SU-DHL-6 (cell line): Measurements from ENCODE around the gene TXNRD2.

ENCODE experiments used
- H2AFZ ChIP-seq: fragments of 200-600 bp; sonication (generic); 2 replicates; pipeline ENCODE4 v1.6.1; 2014; ENCODE audit warnings: low read depth, mild to moderate bottlenecking, moderate library complexity, mixed read lengths, antibody characterized with exemption, low read length; ENCODE audit not compliant: severe bottlenecking
- H3F3A ChIP-seq: fragments of 200-600 bp; shearing (Covaris generic); 2 replicates; pipeline ENCODE4 v1.6.0; 2016; ENCODE audit warnings: antibody characterized with exemption, mild to moderate bottlenecking; ENCODE audit not compliant: insufficient read depth
- H3K27ac ChIP-seq: fragments of 200-600 bp; sonication (generic); 2 replicates; pipeline ENCODE4 v1.5.1; 2016; ENCODE audit warnings: low read depth, mild to moderate bottlenecking, low read length, moderate library complexity, mixed read lengths
- H3K27me3 ChIP-seq: fragments of 200-600 bp; sonication (generic), shearing (Covaris generic); 2 replicates; pipeline ENCODE4 v1.6.0; 2014; ENCODE audit warnings: mild to moderate bottlenecking, low read length
- H3K36me3 ChIP-seq: fragments of 200-600 bp; sonication (generic); 2 replicates; pipeline ENCODE4 v1.6.1; 2014; ENCODE audit warnings: mild to moderate bottlenecking, low read length, mixed read lengths
- H3K4me2 ChIP-seq: fragments of 300-600, 200-600 bp; shearing (Covaris generic), sonication (generic); 2 replicates; pipeline ENCODE4 v1.6.0; 2014; ENCODE audit warnings: low read length, low read depth, mild to moderate bottlenecking; ENCODE audit not compliant: poor library complexity, severe bottlenecking
- H3K4me3 ChIP-seq: fragments of 200-600 bp; sonication (generic); 2 replicates; pipeline ENCODE4 v1.5.1; 2014; ENCODE audit warnings: antibody characterized with exemption, low read length, mild to moderate bottlenecking, mixed read lengths; ENCODE audit not compliant: insufficient read depth, poor library complexity, severe bottlenecking
- H3K79me2 ChIP-seq: fragments of 200-600 bp; sonication (generic); 2 replicates; pipeline ENCODE4 v1.6.1; 2014; ENCODE audit warnings: mild to moderate bottlenecking, low read length, moderate library complexity; ENCODE audit not compliant: insufficient read depth
- H3K9ac ChIP-seq: fragments of 200-600 bp; sonication (generic); 2 replicates; pipeline ENCODE4 v1.7.0; 2014; ENCODE audit warnings: mild to moderate bottlenecking, low read length
- H3K9me2 ChIP-seq: fragments of 200-600 bp; sonication (generic); replicated peaks from 2 replicates; pipeline ENCODE4 v1.6.1; 2014; ENCODE audit warnings: low read length; ENCODE audit not compliant: insufficient read depth
- H3K9me3 ChIP-seq: fragments of 200-600 bp; sonication (generic); 2 replicates; pipeline ENCODE4 v1.6.1; 2014; ENCODE audit warnings: low read length, mixed read lengths; ENCODE audit not compliant: insufficient read depth
- H4K20me1 ChIP-seq: fragments of 200-600 bp; sonication (generic); 2 replicates; pipeline ENCODE4 v1.6.1; 2014; ENCODE audit warnings: low read depth, mild to moderate bottlenecking, antibody characterized with exemption, low read length, moderate library complexity, mixed read lengths
- EZH2phosphoT487 ChIP-seq: fragments of 200-600 bp; sonication (generic), shearing (Covaris generic); conservative IDR thresholded peaks from 2 replicates; pipeline ENCODE4 v1.6.1; 2018; ENCODE audit warnings: mild to moderate bottlenecking, antibody characterized with exemption, low read length, moderate library complexity, mixed read lengths
- TF ChIP-seq, protein P1 (sequence below): fragments of 200-600 bp; sonication (generic); IDR thresholded peaks from one replicate; pipeline ENCODE4 v1.5.1; 2017; ENCODE audit warnings: antibody characterized with exemption, mild to moderate bottlenecking, low read length, moderate library complexity; ENCODE audit not compliant: insufficient read depth, poor library complexity, severe bottlenecking

TXNRD2 gene

DNA sequence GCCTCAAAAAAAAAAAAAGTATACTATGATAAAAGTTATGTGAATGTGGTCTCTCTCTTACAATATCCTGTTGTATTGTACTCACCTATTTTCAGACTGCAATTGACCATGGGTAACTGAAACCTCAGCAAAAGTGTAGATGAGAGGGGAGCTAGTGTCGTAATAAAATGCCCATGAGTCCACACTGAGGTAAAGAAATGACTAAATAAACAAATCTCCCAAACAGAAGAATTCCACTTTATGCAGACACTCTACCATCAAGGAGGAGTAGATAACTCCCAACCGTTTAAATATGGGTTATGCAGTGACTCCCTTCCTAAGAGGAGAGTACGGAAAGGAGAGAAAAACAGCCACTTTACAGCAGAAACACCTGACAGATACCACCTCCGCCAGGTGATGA lies 101.6 kb downstream of the TXNRD2 start:
- H2AFZ ChIP-seq, result no peak overlapping the region
- H3K9ac ChIP-seq, result no peak overlapping the region
- no peaks in the 10 kb centered on the region for H3K27me3 ChIP-seq
- H4K20me1 ChIP-seq, result no peaks in the 10 kb centered on the region
- H3K9me3 ChIP-seq, result no peaks in the 10 kb centered on the region
- no peak overlapping the region for H3K4me3 ChIP-seq
- no peak overlapping the region for H3K27ac ChIP-seq
- H3K36me3 ChIP-seq, result no peaks in the 10 kb centered on the region
- H3F3A ChIP-seq, result no peaks in the 10 kb centered on the region
- H3K9me2 ChIP-seq, result no peaks in the 10 kb centered on the region
- no peaks in the 10 kb centered on the region for H3K79me2 ChIP-seq
- TF ChIP-seq, protein P1, sequence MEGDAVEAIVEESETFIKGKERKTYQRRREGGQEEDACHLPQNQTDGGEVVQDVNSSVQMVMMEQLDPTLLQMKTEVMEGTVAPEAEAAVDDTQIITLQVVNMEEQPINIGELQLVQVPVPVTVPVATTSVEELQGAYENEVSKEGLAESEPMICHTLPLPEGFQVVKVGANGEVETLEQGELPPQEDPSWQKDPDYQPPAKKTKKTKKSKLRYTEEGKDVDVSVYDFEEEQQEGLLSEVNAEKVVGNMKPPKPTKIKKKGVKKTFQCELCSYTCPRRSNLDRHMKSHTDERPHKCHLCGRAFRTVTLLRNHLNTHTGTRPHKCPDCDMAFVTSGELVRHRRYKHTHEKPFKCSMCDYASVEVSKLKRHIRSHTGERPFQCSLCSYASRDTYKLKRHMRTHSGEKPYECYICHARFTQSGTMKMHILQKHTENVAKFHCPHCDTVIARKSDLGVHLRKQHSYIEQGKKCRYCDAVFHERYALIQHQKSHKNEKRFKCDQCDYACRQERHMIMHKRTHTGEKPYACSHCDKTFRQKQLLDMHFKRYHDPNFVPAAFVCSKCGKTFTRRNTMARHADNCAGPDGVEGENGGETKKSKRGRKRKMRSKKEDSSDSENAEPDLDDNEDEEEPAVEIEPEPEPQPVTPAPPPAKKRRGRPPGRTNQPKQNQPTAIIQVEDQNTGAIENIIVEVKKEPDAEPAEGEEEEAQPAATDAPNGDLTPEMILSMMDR, result no peak
- no peak for TF ChIP-seq EZH2phosphoT487
- no peak overlapping the region for H3K4me2 ChIP-seq

DNA sequence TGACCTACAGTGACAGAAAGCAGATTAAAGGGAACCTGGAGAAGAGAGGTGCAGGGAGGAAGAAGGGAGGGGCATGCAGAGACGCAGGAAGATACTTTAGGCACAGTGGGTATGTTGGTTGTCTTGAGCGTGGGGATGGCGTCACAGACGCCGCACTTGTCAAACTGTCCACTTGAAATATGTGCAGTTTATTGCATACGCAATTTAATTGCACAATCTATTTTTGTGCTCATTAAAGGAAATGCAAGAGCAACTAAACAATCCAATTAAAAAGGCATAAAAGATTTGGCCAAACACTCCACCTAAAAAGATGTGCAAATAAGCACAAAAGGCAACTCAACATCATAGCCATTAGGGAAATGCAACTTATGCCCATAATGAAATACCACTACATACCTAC lies 103.7 kb downstream of the TXNRD2 start:
- Histone ChIP-seq H3K27me3 (no peaks in the 10 kb centered on the region), H3K9me2 (no peaks in the 10 kb centered on the region), H3F3A (no peaks in the 10 kb centered on the region), H3K4me2 (no peak overlapping the region), H3K27ac (no peak overlapping the region), H3K9ac (no peak overlapping the region), H3K4me3 (no peak overlapping the region), H3K79me2 (no peaks in the 10 kb centered on the region), H3K36me3 (no peaks in the 10 kb centered on the region), H3K9me3 (no peaks in the 10 kb centered on the region), H4K20me1 (no peaks in the 10 kb centered on the region), H2AFZ (no peak overlapping the region)
- TF ChIP-seq, protein P1, result no peak
- TF ChIP-seq EZH2phosphoT487, result no peak

DNA sequence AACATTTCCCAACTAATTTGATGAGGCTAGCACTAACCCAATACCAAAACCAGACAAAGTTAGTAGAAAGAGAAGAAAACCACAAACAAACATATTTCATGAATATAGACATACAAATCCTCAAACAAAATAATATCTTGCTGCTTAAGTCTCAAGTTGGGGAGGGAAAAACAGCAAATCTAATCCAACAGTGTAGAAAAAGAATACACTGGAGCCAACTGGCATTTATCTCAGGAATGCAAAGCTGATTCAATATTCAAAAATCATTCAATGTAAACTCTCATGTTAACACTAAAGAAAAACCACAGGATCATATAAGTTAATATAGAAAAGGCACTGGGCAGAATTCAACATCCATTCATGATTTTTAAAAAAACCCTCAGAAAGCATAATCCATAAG lies 105.1 kb downstream of the TXNRD2 start:
- Histone ChIP-seq H4K20me1 (no peaks in the 10 kb centered on the region), H3K9ac (no peak overlapping the region), H3K27me3 (no peaks in the 10 kb centered on the region), H3K79me2 (no peaks in the 10 kb centered on the region), H3K4me3 (no peak overlapping the region), H3K9me2 (no peaks in the 10 kb centered on the region), H3F3A (no peaks in the 10 kb centered on the region), H2AFZ (no peak overlapping the region), H3K36me3 (no peaks in the 10 kb centered on the region), H3K27ac (no peak overlapping the region), H3K4me2 (no peak overlapping the region), H3K9me3 (no peaks in the 10 kb centered on the region)
- no peak for TF ChIP-seq EZH2phosphoT487
- TF ChIP-seq, protein P1, result no peak
